NT2/D1 (cell line): ENCODE results near the gene AKAP5.

Experiments used
- DNase-seq: peaks from one replicate; pipeline ENCODE4 v3.0.0-alpha.2; 2011; ENCODE audit warnings: low read depth, low spot score
- H3K27me3 ChIP-seq: 2 replicates; pipeline ENCODE4 v1.6.0; 2011; ENCODE audit warnings: mild to moderate bottlenecking; ENCODE audit not compliant: insufficient read length, insufficient read depth
- H3K36me3 ChIP-seq: 2 replicates; pipeline ENCODE4 v1.6.1; 2011; ENCODE audit warnings: mild to moderate bottlenecking, low read length, mixed read lengths; ENCODE audit not compliant: insufficient read depth, insufficient read length
- H3K4me1 ChIP-seq: 2 replicates; pipeline ENCODE4 v1.5.1; 2011; ENCODE audit not compliant: insufficient read depth, insufficient read length
- H3K4me3 ChIP-seq: 2 replicates; pipeline ENCODE4 v1.5.1; 2011; ENCODE audit warnings: low read depth; ENCODE audit not compliant: insufficient read length
- H3K9ac ChIP-seq: 2 replicates; pipeline ENCODE4 v1.6.0; 2011; ENCODE audit warnings: low read depth; ENCODE audit not compliant: insufficient read length
- H3K9me3 ChIP-seq: 2 replicates; pipeline ENCODE4 v1.5.1; 2011; ENCODE audit warnings: mild to moderate bottlenecking, low read length; ENCODE audit not compliant: insufficient read depth
- SUZ12 ChIP-seq: IDR thresholded peaks from 2 replicates; pipeline ENCODE4 v1.6.1; 2011; ENCODE audit not compliant: insufficient read length, insufficient read depth; ENCODE audit errors: extremely low read depth
- YY1 ChIP-seq: IDR thresholded peaks from 2 replicates; pipeline ENCODE4 v1.6.1; 2011; ENCODE audit not compliant: insufficient read length, insufficient read depth
- ZNF274 ChIP-seq: IDR thresholded peaks from 2 replicates; pipeline ENCODE4 v1.6.1; 2011; ENCODE audit warnings: mild to moderate bottlenecking, low read depth, low read length

Gene AKAP5

GRCh38 chr14:64503434-64504309 lies 38.4 kb downstream of the AKAP5 start, which contains the start of gene ZBTB25:
TSS of gene ZBTB25 (minus strand) at chr14:64503838. CDS start at chr14:64490533, 13,305 bp downstream.
- H3K27me3 ChIP-seq, result no peaks in the 10 kb centered on the region
- H3K4me1 ChIP-seq, result no peaks in the 10 kb centered on the region
- peak; percentile 82 for DNase-seq
- no peak for TF ChIP-seq YY1
- no peak for TF ChIP-seq SUZ12
- no peak for TF ChIP-seq ZNF274
- peak within 1 kb of the TSS; percentile 95 for H3K9ac ChIP-seq
- no peaks in the 10 kb centered on the region for H3K9me3 ChIP-seq
- peaks cover 6% of the 10 kb centered on the region for H3K36me3 ChIP-seq
- peak within 1 kb of the TSS; percentile 85 for H3K4me3 ChIP-seq

GRCh38 chr14:64504310-64504896 lies 39.1 kb downstream of the AKAP5 start, which contains the start of gene ZBTB1:
TSS of gene ZBTB1 (plus strand) at chr14:64504770. CDS start at chr14:64521505, 16,735 bp downstream.
- Histone ChIP-seq H3K36me3 (peaks cover 4% of the 10 kb centered on the region), H3K9ac (peak within 1 kb of the TSS; percentile 95), H3K4me1 (no peaks in the 10 kb centered on the region), H3K9me3 (no peaks in the 10 kb centered on the region), H3K27me3 (no peaks in the 10 kb centered on the region), H3K4me3 (peak within 1 kb of the TSS; percentile 85)
- TF ChIP-seq SUZ12, result no peak
- TF ChIP-seq ZNF274, result no peak
- TF ChIP-seq YY1, result no peak
- no peak for DNase-seq

- DNase-seq, result peak; percentile 74
Observed at GRCh38 chr14:64504897-64505794, 39.8 kb downstream of the AKAP5 start.

GRCh38 chr14:64506721-64507120 lies 41.4 kb downstream of the AKAP5 start:
- Histone ChIP-seq H3K4me3 (no peak overlapping the region), H3K27me3 (no peaks in the 10 kb centered on the region), H3K4me1 (no peaks in the 10 kb centered on the region), H3K9me3 (no peaks in the 10 kb centered on the region), H3K36me3 (peaks cover 7% of the 10 kb centered on the region), H3K9ac (no peak overlapping the region)
- TF ChIP-seq YY1 (no peak), ZNF274 (no peak), SUZ12 (no peak)
- DNase-seq, result no peak

More at GRCh38 chr14:64504897-64505794, 39.8 kb downstream of the AKAP5 start:
- no peaks in the 10 kb centered on the region for H3K9me3 ChIP-seq
- TF ChIP-seq SUZ12 (no peak), YY1 (no peak), ZNF274 (no peak)
- peak overlapping the region; percentile 85 for H3K4me3 ChIP-seq
- no peaks in the 10 kb centered on the region for H3K4me1 ChIP-seq
- H3K36me3 ChIP-seq, result peaks cover 4% of the 10 kb centered on the region
- H3K27me3 ChIP-seq, result no peaks in the 10 kb centered on the region
- peak overlapping the region; percentile 95 for H3K9ac ChIP-seq

GRCh38 chr14:64507376-64508156 lies 42.3 kb downstream of the AKAP5 start:
- no peaks in the 10 kb centered on the region for H3K4me1 ChIP-seq
- no peaks in the 10 kb centered on the region for H3K27me3 ChIP-seq
- no peak overlapping the region for H3K4me3 ChIP-seq
- peaks cover 13% of the 10 kb centered on the region for H3K36me3 ChIP-seq
- DNase-seq, result no peak
- TF ChIP-seq YY1 (no peak), SUZ12 (no peak), ZNF274 (no peak)
- H3K9me3 ChIP-seq, result no peaks in the 10 kb centered on the region
- H3K9ac ChIP-seq, result no peak overlapping the region

- no peaks in the 10 kb centered on the region for H3K27me3 ChIP-seq
- H3K9me3 ChIP-seq, result no peaks in the 10 kb centered on the region
- no peaks in the 10 kb centered on the region for H3K4me1 ChIP-seq
- H3K4me3 ChIP-seq, result no peak overlapping the region
- TF ChIP-seq ZNF274 (no peak), YY1 (no peak), SUZ12 (no peak)
- DNase-seq, result no peak
- H3K36me3 ChIP-seq, result peaks cover 16% of the 10 kb centered on the region
- H3K9ac ChIP-seq, result no peak overlapping the region
Observed at GRCh38 chr14:64508215-64508776, 43.0 kb downstream of the AKAP5 start.
